Lower leg skin (tissue), 4 donors: Measurements from ENCODE around the gene PTPRO. TPM values are rescaled to one million over a fixed set of nuclear protein-coding genes. Genes with fewer than 3 reads are reported as not detected.

ENCODE experiments used
- DNase-seq, 2 donors: peaks; one replicate each; pipeline ENCODE4 v3.0.0-alpha.2; 2019; ENCODE audit warnings: low spot score in 2 of 2
- H3K4me3 ChIP-seq: fragments of 200-600 bp; sonication (generic); 2 replicates; pipeline ENCODE4 v1.5.1; 2017; ENCODE audit warnings: mild to moderate bottlenecking, low read depth; ENCODE audit not compliant: poor library complexity, severe bottlenecking
- POLR2A ChIP-seq, 2 donors: fragments of 450-650 bp; IDR thresholded peaks; one replicate each; pipeline ENCODE4 v1.6.1; 2016 to 2017; ENCODE audit warnings: antibody characterized with exemption in 2 of 2, mild to moderate bottlenecking in 1 of 2, moderate library complexity in 1 of 2
- WGBS, 2 donors: methylation state at CpG; one replicate each; pipeline ENCODE4 v1.1.5; 2018; 5-methylcytosine and 5-hydroxymethylcytosine counted together
- intact Hi-C: fragments of 100-400 bp; cut with DNase I; formaldehyde crosslinking; loops from one replicate; pipeline ENCODE4 v1.15.0; 2023; ENCODE audit warnings: low total_unique reads
- total RNA-seq, 4 donors: library from RNA; depleted of rRNA; stranded (reverse); fragments of >200 nt; gene quantifications; one replicate each; pipeline ENCODE4 v1.1.0, GENCODE V29; 2016
- TF ChIP-seq, protein P1 (sequence below), 3 donors: fragments of 450-650 bp; IDR thresholded peaks; one replicate each; pipeline ENCODE4 v1.5.1; 2016; ENCODE audit warnings: antibody characterized with exemption in 3 of 3, mild to moderate bottlenecking in 3 of 3, moderate library complexity in 2 of 3

PTPRO gene
- total RNA-seq, 4 donors from 2014 or later: 0.29 to 0.91 (median 0.34) TPM; not detected in 1

DNA sequence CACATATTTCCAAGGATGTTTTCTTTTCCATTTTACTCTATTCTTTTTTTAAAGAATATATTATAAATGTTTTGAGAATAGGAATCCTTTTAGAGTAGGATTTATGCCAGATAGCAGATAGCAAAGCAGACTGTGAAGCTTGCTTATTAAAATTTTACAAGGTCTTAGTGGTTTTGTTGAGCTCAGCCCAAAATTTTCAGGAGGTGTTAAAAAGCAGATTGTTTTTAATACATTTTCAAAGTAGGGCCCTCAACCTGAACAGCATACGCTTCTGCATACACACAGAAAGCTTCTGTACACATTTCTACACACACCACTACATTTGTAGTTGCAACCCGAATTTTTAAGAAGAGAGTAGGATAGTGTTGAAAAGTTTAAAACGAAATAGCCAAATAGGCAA lies 315.9 kb downstream of the PTPRO start:
- TF ChIP-seq POLR2A (IDR thresholded peaks at IDR 0.05): no peak
- TF ChIP-seq, protein P1, sequence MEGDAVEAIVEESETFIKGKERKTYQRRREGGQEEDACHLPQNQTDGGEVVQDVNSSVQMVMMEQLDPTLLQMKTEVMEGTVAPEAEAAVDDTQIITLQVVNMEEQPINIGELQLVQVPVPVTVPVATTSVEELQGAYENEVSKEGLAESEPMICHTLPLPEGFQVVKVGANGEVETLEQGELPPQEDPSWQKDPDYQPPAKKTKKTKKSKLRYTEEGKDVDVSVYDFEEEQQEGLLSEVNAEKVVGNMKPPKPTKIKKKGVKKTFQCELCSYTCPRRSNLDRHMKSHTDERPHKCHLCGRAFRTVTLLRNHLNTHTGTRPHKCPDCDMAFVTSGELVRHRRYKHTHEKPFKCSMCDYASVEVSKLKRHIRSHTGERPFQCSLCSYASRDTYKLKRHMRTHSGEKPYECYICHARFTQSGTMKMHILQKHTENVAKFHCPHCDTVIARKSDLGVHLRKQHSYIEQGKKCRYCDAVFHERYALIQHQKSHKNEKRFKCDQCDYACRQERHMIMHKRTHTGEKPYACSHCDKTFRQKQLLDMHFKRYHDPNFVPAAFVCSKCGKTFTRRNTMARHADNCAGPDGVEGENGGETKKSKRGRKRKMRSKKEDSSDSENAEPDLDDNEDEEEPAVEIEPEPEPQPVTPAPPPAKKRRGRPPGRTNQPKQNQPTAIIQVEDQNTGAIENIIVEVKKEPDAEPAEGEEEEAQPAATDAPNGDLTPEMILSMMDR (IDR thresholded peaks at IDR 0.05): no peak
- DNase-seq: no peak
- intact Hi-C loops: no loop called here
- WGBS, 2 donors: 70 to 78% methylated on average over 3 of the region's 3 CpGs
- no peak overlapping the region for H3K4me3 ChIP-seq

DNA sequence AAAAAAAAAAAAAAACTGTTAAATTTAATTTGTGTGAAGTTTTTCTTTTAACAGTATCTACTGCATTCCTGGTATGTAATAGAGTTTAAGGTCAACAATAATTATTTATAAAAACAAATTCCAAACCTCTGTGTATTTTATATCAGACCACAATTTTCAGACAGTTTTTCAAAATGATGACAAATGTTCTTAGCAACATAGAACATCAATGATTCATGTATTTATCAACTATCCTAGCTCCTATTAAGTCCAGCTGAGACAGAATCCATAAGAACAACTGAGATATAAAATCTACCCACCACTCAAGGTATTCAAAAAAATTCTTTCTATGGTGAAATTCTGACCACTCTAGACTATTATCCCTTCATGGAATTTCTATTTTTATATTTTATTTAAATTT lies 322.4 kb downstream of the PTPRO start:
- intact Hi-C loops: no loop called here
- H3K4me3 ChIP-seq: no peak overlapping the region
- DNase-seq: no peak
- no peak for TF ChIP-seq POLR2A (IDR thresholded peaks at IDR 0.05)
- TF ChIP-seq, protein P1 (IDR thresholded peaks at IDR 0.05): no peak

DNA sequence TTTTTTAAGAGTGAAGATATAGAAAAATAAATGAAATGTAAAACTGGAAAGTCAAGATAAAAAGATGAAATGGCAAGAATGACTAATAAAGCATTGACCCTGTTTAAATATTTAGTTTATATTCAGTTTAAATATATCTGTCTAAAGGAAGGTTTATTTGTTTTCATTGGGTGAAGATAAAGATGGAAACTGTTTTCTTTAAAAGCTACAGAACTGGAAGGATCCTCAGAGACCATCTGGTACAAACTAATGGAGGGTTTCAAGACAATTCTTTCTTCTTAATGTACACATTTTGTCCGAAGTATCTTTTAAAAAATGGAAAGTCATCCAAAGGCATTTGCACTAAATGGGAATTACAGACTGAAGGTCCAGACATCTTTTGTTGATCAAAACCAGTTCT lies 324.3 kb downstream of the PTPRO start:
- DNase-seq: no peak
- no peak for TF ChIP-seq POLR2A (IDR thresholded peaks at IDR 0.05)
- TF ChIP-seq, protein P1 (IDR thresholded peaks at IDR 0.05): no peak
- no peak overlapping the region for H3K4me3 ChIP-seq
- 0% methylated on average over 1 of the region's 1 CpG for WGBS, 2 donors
- intact Hi-C loops: no loop called here

Other genes with a start within 250 kb of the PTPRO start
- gene RERG, start 101.1 kb upstream of the PTPRO start, total RNA-seq: 10 to 100 TPM in 2 of 4 donors, 1 to 10 TPM in 2; 2.9 to 16.5 (median 11.4) TPM